ENCODE data around the gene HASPIN.

The HASPIN gene

GRCh38 chr17:3750926-3751325, 27.2 kb downstream of the HASPIN start:
- DNase-seq (ENCODE audit: low spot score): peak; percentile 62
- no peak for TF ChIP-seq CTCF (IDR thresholded peaks at IDR 0.05; ENCODE audit: extremely low read depth, missing control alignments)

GRCh38 chr17:3751836-3752235, 28.1 kb downstream of the HASPIN start:
- DNase-seq (ENCODE audit: low spot score): no peak
- no peak for TF ChIP-seq CTCF (IDR thresholded peaks at IDR 0.05; ENCODE audit: extremely low read depth, missing control alignments)

GRCh38 chr17:3753624-3754023, 29.9 kb downstream of the HASPIN start:
- TF ChIP-seq CTCF (IDR thresholded peaks at IDR 0.05; ENCODE audit: extremely low read depth, missing control alignments): no peak
- no peak for DNase-seq (ENCODE audit: low spot score)

- no peak for DNase-seq (ENCODE audit: low spot score)
- no peak for TF ChIP-seq CTCF (IDR thresholded peaks at IDR 0.05; ENCODE audit: extremely low read depth, missing control alignments)
Measured at GRCh38 chr17:3754066-3754457, 30.4 kb downstream of the HASPIN start.

- DNase-seq (ENCODE audit: low spot score): peak; percentile 69
- no peak for TF ChIP-seq CTCF (IDR thresholded peaks at IDR 0.05; ENCODE audit: extremely low read depth, missing control alignments)
Measured at GRCh38 chr17:3754458-3755334, 31.0 kb downstream of the HASPIN start.

GRCh38 chr17:3755335-3756030, 31.8 kb downstream of the HASPIN start:
- TF ChIP-seq CTCF (IDR thresholded peaks at IDR 0.05; ENCODE audit: extremely low read depth, missing control alignments): no peak
- DNase-seq (ENCODE audit: low spot score): no peak

GRCh38 chr17:3759597-3760216, 36.0 kb downstream of the HASPIN start:
- no peak for DNase-seq (ENCODE audit: low spot score)
- no peak for TF ChIP-seq CTCF (IDR thresholded peaks at IDR 0.05; ENCODE audit: extremely low read depth, missing control alignments)

All from GM20000 (cell line).